ENCODE data around the gene GPR42. TPM values are rescaled to one million over a fixed set of nuclear protein-coding genes. Genes with fewer than 3 reads are reported as not detected.

Gene GPR42
- total and polyA plus RNA-seq, 10 of the 15 experiments (the other 5 are each of a cell fraction or from before 2014, with no cell fraction given): 0.13 TPM; not detected in 9

DNA sequence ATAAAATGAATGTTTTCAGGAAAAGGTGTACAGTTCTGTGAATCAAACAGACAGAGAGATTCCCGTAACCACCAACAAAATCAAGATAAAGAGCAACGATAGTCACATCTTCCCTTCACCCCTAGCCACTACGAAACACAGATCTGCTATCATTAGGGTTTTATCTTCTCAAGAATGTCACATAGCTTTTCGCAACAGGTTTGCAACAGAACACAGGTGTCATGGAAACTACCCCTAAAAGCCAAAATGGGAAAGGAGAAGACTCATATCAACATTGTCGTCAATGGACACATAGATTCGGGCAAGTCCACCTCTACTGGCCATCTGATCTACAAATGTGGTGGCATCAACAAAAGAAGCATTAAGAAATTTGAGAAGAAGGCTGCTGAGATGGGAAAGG lies 11.1 kb downstream of the GPR42 start (continued):
- TF ChIP-seq SPI1 (IDR thresholded peaks at IDR 0.05; ENCODE audit: borderline replicate concordance, insufficient read depth, low read depth, low read length): no peak
- no peak for TF ChIP-seq NFYB (IDR thresholded peaks at IDR 0.05; ENCODE audit: insufficient read depth, low read depth, low read length)
- no peak for TF ChIP-seq MXI1 (IDR thresholded peaks at IDR 0.05; ENCODE audit: low read depth, low read length)
- no peak for TF ChIP-seq TCF7 (IDR thresholded peaks at IDR 0.05; ENCODE audit: borderline replicate concordance)
- TF ChIP-seq MTA2 (IDR thresholded peaks at IDR 0.05; ENCODE audit: low read depth): no peak
- no peak for TF ChIP-seq ZNF217 (IDR thresholded peaks at IDR 0.05)
- TF ChIP-seq CHD1 (IDR thresholded peaks at IDR 0.05; ENCODE audit: low read depth, low read length): no peak
- no peak for TF ChIP-seq JUNB (IDR thresholded peaks at IDR 0.05)
- TF ChIP-seq CEBPB (IDR thresholded peaks at IDR 0.05; ENCODE audit: borderline replicate concordance in 1 of 2, low read depth in 2 of 2, low read length in 2 of 2): no peak

DNA sequence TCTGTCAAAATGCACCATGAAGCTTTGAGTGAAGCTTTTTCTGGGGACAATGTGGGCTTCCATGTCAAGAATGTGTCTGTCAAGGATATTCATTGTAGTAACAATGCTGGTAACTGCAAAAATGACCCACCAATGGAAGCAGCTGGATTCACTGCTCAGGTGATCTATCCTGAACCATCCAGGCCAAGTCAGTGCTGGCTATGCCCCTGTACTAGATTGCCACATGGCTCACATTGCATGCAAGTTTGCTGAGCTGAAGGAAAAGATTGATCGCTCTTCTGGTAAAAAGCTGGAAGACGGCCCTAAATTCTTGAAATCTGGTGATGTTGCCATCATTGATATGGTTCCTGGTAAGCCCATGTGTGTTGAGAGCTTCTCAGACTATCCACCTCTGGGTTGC lies 12.7 kb downstream of the GPR42 start:
- in situ Hi-C loops (cut with MboI) (no loop called here), intact Hi-C loops (cut with micrococcal nuclease; ENCODE audit: unreplicated experiment) (no loop called here)
- no peak overlapping the region for H3K27ac ChIP-seq (ENCODE audit: control insufficient read depth, insufficient read depth)
- no peak for DNase-seq (ENCODE audit: low read depth, low spot score)
- TF ChIP-seq BRCA1 (IDR thresholded peaks at IDR 0.05; ENCODE audit: low read depth, low read length) (no peak), TCF3 (IDR thresholded peaks at IDR 0.05; ENCODE audit: borderline replicate concordance, insufficient read depth, low read depth, low read length) (no peak)
- peaks cover 4% of the 10 kb centered on the region; the same call in 1 of the 2 replicates for H3K4me1 ChIP-seq (ENCODE audit: control insufficient read depth, insufficient read depth, low read length)
- ChIA-PET SMC1A (ENCODE audit: uncharacterized antibody, unreplicated experiment) (interaction anchor here (1.1 to 1.6 kb wide), 3 partner anchors 10 to 78 kb away, joined by 3 to 6 read pairs (median 3); no protein-coding TSS in a partner anchor), RAD21 (ENCODE audit: unreplicated experiment) (no interaction called here), CTCF (interaction anchor here (1.0 to 1.2 kb wide), 2 partner anchors 22 to 27 kb away, joined by 3 read pairs; no protein-coding TSS in a partner anchor), POLR2A (interaction anchor here (0.6 to 1.8 kb wide), 3 partner anchors 20 to 97 kb away, joined by 3 to 5 read pairs (median 3); no protein-coding TSS in a partner anchor)
- 89% methylated on average over 2 of the region's 2 CpGs for WGBS (ENCODE audit: insufficient coverage, insufficient replicate concordance, low lambda C conversion rate, missing lambda C conversion rate)
- no peak overlapping the region for H3K4me2 ChIP-seq (ENCODE audit: control insufficient read depth, insufficient read depth)
- no peaks in the 10 kb centered on the region for H3K79me2 ChIP-seq (ENCODE audit: control insufficient read depth, insufficient read depth, low read length)
- H3K4me3 ChIP-seq: no peak overlapping the region
- no peaks in the 10 kb centered on the region for H4K20me1 ChIP-seq (ENCODE audit: control insufficient read depth, insufficient read depth)
- no peaks in the 10 kb centered on the region for H3K36me3 ChIP-seq (ENCODE audit: control insufficient read depth in 2 of 2, insufficient read depth in 2 of 2, low read length in 1 of 2)
- no peak overlapping the region for H2AFZ ChIP-seq (ENCODE audit: control insufficient read depth, low read depth, low read length)
- H3K9me3 ChIP-seq (replicated peaks; ENCODE audit: control insufficient read depth, insufficient read depth, low read length): peaks cover 3% of the 10 kb centered on the region
- no peak for ATAC-seq
- H3K27me3 ChIP-seq (replicated peaks in 1 of 2; ENCODE audit: control insufficient read depth in 2 of 2, insufficient read depth in 2 of 2, low read length in 1 of 2): no peaks in the 10 kb centered on the region
- no peak for FAIRE-seq
- BruUV-seq (replicated peaks): no TSS peak
- H3K9ac ChIP-seq (ENCODE audit: control insufficient read depth, insufficient read depth, low read length): no peak overlapping the region

Data from GM12878 (cell line).